DMS153 treated with DMSO at 0.1 percent for 48 hours (cell line): ENCODE results near the gene GPC2.
"Not testable (repeated sequence)": the region's sequence is repeated elsewhere in the genome, so short reads cannot be mapped to it uniquely, and the experiment has no call there.

Experiments
- DNase-seq: peaks from one replicate; lab custom pipeline; 2025; ENCODE audit not compliant: unreplicated experiment; lab: John Stamatoyannopoulos, UW

Gene GPC2

DNA sequence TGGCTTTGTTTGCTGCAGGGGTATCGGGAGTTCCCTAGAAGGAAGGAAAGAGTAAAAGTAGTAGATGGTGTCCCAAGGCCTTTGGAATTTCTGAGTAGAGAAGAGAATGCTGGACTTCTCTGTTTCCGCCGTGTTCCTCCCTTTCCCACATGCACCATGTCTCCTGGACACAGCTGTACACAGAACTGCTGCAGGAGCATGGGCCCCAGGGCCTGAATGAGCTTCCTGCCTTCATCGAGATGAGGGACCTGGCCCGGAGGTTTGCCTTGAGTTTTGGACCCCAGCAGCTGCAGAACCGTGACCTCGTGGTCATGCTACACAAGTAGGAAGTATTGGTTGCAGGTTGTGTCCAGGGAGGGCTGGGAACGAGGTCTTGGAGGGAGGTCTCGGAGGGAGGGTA lies 27.3 kb upstream of the GPC2 start:
- DNase-seq = no peak

GRCh38 chr7:100200693-100201092 lies 23.5 kb upstream of the GPC2 start:
- no peak for DNase-seq

- no peak for DNase-seq
Observed at GRCh38 chr7:100198266-100198665, 21.1 kb upstream of the GPC2 start.

GRCh38 chr7:100195901-100196322 lies 18.7 kb upstream of the GPC2 start:
- not testable (repeated sequence) for DNase-seq

- DNase-seq = no peak
Observed at GRCh38 chr7:100195222-100195621, 18.0 kb upstream of the GPC2 start.

- DNase-seq = no peak
Observed at GRCh38 chr7:100192969-100193368, 15.8 kb upstream of the GPC2 start.

DNA sequence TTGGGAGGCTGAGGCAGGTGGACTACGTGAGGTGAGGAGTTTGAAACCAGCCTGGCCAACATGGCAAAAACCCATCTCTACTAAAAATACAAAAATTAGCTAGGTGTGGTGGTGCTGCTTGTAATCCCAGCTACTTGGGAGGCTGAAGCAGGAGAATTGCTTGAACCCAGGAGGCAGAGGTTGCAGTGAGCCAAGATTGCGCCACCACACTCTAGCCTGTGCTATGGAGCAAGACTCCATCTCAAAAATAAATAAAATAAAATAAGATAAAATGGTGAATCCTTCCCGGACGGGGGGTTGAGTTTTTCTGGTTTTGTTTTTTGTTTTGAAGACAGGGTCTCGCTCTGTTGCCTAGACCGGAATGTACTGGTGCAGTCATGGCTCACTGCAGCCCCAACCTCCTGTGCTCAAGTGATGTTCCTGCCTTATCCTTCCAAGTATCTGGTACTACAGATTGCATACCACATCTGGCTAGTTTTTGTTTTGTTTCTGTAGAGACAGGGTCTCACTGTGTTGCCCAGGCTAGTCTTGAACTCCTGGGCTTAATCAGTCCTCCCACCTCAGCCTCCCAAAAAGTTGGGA lies 15.2 kb upstream of the GPC2 start:
- DNase-seq = not testable (repeated sequence)

- DNase-seq = no peak
Observed at GRCh38 chr7:100191775-100192174, 14.6 kb upstream of the GPC2 start.

GRCh38 chr7:100190048-100190711 lies 13.0 kb upstream of the GPC2 start:
- DNase-seq = no peak

- DNase-seq = no peak
Observed at GRCh38 chr7:100189061-100189460, 11.9 kb upstream of the GPC2 start.

DNA sequence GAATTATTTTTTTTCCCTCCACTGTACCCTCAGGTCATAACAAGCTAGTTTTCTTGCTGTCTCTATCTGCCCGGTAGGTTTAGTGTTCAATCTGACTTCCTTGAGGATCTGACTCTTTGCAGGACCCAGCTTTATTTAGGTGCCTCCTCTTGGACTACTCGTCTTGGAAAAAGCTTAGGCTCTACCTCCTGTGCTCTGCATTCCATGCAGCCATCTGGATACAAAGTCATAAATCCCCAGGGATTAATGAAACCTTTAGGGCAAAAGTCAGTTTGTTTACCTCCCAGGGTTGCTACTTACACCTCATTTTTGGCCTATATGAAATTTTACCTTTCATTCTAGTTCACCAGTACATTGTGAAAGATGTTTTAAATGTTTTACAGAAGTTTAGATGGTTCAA lies 8.5 kb upstream of the GPC2 start:
- no peak for DNase-seq

- not testable (repeated sequence) for DNase-seq
Observed at GRCh38 chr7:100183090-100183489, 5.9 kb upstream of the GPC2 start.

- DNase-seq = not testable (repeated sequence)
Observed at GRCh38 chr7:100182616-100183015, 5.4 kb upstream of the GPC2 start.

- DNase-seq = not testable (repeated sequence)
Observed at GRCh38 chr7:100180084-100180483, 2.9 kb upstream of the GPC2 start.

- DNase-seq = no peak
Observed at GRCh38 chr7:100176096-100177044, 811 bp downstream of the GPC2 start.

GRCh38 chr7:100175296-100175935 lies 1.8 kb downstream of the GPC2 start:
- DNase-seq = no peak

DNA sequence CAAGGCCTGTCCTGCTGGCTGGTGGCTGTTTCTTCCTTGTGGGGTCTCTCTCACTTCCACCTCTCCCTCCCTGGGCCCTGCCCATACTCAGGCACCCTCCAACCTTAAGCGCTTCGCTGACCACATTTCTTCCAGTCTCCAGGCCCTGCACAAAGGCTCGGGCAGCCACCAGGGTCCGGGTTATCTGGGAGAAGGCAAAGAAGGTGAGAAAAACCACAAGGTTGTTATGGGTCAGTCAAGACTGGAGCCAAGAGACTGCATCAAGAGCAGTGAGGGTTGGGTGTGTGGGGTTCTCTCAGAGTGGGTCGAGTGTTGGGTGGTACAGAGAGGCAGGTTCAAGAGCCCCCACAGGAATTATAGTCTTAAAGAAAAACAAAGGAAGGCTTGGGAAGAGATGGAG lies 2.6 kb downstream of the GPC2 start:
- DNase-seq = no peak

DNA sequence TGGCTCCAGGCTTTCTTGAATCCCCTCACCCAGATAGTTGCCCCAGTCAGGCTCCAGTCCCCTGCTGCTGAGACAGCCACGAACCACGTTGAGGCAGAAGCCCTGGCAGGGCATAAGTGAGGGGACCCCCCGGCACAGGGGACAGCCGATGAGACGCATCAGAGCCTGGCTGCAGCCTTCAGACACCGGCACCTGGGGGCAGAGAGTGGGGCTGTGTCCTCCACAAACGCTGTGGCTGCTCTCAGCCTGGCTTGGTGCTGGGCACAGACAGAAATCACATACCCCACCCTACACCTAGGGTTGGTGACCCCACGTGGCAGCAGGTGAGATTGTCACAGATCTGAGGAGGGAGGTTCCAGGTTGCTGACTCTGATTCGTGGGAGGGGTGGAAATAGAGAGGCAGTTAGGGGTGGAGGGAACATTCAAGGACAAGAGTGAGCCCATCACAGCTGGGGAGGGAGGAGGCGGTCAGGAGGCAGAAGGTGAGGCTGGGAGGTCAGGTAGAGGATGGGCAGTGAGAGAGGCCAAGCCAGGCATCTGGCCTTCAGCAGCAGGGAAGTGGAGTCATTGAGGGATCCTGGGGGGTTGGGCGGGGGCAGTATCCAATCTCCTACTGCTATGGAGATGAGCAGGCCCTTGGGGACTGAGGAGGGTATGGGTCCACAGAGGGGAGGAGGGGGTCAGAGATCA lies 3.2 kb downstream of the GPC2 start:
- no peak for DNase-seq

GRCh38 chr7:100171840-100172239 lies 5.3 kb downstream of the GPC2 start:
- DNase-seq = no peak

DNA sequence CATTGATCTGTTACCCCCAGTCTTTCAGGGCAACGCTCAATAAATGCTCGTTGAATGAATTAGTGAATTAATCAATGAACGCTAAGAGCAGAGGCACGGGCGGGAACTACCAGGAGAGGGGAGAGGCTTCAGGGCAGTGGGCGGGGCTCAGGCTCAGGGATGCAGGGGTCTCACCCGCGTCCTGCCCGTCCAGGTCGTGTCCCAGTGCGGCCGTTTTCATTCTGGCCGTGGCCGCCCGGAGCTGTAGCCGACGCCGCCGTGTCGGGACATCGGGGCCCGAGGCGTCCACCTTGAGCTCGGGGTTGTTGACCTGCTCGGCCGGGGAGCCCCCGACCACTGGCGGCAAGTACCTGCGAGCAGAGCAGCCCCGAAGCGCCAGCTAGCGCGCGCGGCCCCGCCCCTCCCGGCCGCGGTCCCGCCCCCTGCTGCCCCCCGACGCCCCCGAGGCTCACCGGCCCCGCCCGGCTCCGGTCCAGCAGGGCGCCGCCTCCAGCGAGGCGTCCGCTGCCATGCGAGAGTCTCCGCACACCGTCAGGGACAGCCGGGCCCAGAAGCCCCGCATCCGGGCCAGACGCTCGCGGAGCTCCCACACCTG lies 6.0 kb downstream of the GPC2 start:
- DNase-seq = no peak
